Activated T-cell treated with anti-CD3 and anti-CD28 coated beads, Interleukin-2, amount 50 U/mL, for 24 hours (primary cell): ENCODE results near the gene OSGEP.
A peak's percentile ranks its signal among the peaks of the same experiment; 100 is the strongest.

Experiments
- DNase-seq: peaks from one replicate; pipeline ENCODE4 v3.0.0-alpha.2; 2020
- H3K27ac Mint-ChIP-seq: 2 replicates; pipeline ENCODE4 v1.8.0; 2020; ENCODE audit warnings: mild to moderate bottlenecking, mixed read lengths
- H3K27me3 Mint-ChIP-seq: 2 replicates; pipeline ENCODE4 v1.8.0; 2020; ENCODE audit warnings: mixed read lengths
- H3K36me3 Mint-ChIP-seq: 2 replicates; pipeline ENCODE4 v1.8.0; 2020; ENCODE audit warnings: low read depth, mixed read lengths
- H3K4me1 Mint-ChIP-seq: 2 replicates; pipeline ENCODE4 v1.8.0; 2020; ENCODE audit warnings: low read depth, mixed read lengths
- H3K4me3 Mint-ChIP-seq: 2 replicates; pipeline ENCODE4 v1.8.0; 2020; ENCODE audit warnings: mild to moderate bottlenecking, moderate library complexity, mixed read lengths
- H3K9me3 Mint-ChIP-seq: 2 replicates; pipeline ENCODE4 v1.8.0; 2020; ENCODE audit warnings: mixed read lengths

Gene OSGEP

GRCh38 chr14:20482382-20482781 is 27.8 kb upstream of the OSGEP start:
- no peak overlapping the region for H3K4me3 Mint-ChIP-seq
- H3K27ac Mint-ChIP-seq = no peak overlapping the region
- H3K36me3 Mint-ChIP-seq = peaks cover 29% of the 10 kb centered on the region
- no peak for DNase-seq
- H3K9me3 Mint-ChIP-seq = no peaks in the 10 kb centered on the region
- no peaks in the 10 kb centered on the region for H3K27me3 Mint-ChIP-seq
- H3K4me1 Mint-ChIP-seq = peaks cover 32% of the 10 kb centered on the region

DNA sequence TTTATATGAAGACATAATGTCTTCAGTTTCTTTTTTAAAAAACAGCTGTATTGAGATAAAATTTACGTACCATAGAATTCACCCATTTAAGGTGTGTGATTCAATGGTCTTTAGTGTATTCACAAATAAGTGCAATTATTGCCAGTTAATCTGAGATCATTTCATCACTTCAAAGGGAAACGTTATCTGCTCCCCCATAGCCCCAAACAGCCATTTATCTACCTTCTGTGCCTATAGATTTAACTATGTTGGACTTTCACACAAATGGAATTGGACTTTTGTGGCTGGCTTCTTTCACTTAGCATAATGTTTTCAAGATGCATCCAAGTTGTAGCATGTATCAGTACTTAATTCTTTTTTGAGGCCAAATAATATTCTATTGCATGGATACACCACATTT is 24.3 kb upstream of the OSGEP start:
- Mint-ChIP-seq H3K9me3 (no peaks in the 10 kb centered on the region), H3K4me3 (no peak overlapping the region), H3K4me1 (peaks cover 54% of the 10 kb centered on the region), H3K36me3 (peaks cover 64% of the 10 kb centered on the region), H3K27ac (no peak overlapping the region), H3K27me3 (no peaks in the 10 kb centered on the region)
- DNase-seq = no peak

DNA sequence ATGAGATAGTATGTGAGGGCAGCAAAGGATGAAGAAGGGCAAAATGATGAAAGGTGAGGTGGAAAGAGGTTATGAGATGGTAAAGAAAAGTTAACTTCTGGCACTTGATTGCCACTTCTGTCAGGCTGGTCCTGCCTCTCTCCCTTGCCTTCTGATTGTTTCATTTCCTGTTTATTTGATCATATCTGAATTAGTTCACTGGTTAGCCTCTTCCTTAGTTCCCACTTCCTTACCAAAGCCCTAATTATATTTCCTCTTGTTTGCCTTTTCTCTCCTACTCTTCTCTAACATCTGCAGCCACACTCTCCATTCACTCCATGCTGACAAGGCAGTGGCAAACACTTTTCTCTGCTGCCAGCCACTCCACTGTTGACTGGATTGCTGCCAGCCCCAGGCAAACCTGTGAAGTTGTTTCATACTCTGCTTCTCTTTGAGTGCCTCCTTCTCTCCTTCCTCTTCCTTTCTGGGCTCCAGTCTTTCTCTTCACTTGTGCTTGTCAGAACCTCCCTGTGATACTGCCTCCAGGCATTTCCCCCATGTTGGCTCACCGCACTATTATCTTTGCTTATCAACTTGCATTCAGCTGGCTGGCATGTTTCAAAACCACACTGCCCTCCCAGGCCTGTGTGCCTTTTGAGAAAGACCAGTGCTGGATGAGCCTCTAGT is 22.7 kb upstream of the OSGEP start:
- H3K4me3 Mint-ChIP-seq = peak overlapping the region; percentile 0
- peaks cover 79% of the 10 kb centered on the region for H3K36me3 Mint-ChIP-seq
- no peaks in the 10 kb centered on the region for H3K27me3 Mint-ChIP-seq
- peaks cover 62% of the 10 kb centered on the region for H3K4me1 Mint-ChIP-seq
- H3K9me3 Mint-ChIP-seq = no peaks in the 10 kb centered on the region
- H3K27ac Mint-ChIP-seq = peak overlapping the region; percentile 88
- no peak for DNase-seq

DNA sequence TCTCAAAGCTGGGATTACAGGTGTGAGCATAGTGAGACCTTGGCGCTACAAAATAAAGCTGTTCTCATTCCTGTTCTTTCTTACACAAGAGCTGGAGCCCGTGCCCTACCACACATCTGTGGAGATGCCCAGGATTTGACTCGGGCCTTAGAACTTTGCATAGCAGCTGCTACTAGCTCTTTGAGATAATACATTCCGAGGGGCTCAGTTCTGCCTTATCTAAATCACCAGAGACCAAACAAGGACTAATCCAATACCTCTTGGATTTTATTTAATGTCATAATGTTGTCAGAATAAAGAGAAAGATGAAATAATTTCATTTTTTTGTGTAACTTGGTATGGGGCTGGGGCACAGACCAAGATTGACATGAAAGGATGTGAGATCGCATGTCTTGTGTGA is 22.2 kb upstream of the OSGEP start:
- Mint-ChIP-seq H3K9me3 (no peaks in the 10 kb centered on the region), H3K27ac (peak overlapping the region; percentile 88)

GRCh38 chr14:20472536-20473169 is 18.0 kb upstream of the OSGEP start:
- Mint-ChIP-seq H3K4me1 (peaks cover 74% of the 10 kb centered on the region), H3K27ac (peak overlapping the region; percentile 87), H3K4me3 (peak overlapping the region; percentile 94), H3K27me3 (no peaks in the 10 kb centered on the region), H3K9me3 (no peaks in the 10 kb centered on the region), H3K36me3 (peaks cover 82% of the 10 kb centered on the region)
- DNase-seq = no peak

More for the DNA sequence above, 22.2 kb upstream of the OSGEP start:
- DNase-seq = no peak
- H3K36me3 Mint-ChIP-seq = peaks cover 85% of the 10 kb centered on the region
- H3K4me1 Mint-ChIP-seq = peaks cover 68% of the 10 kb centered on the region
- H3K4me3 Mint-ChIP-seq = no peak overlapping the region
- H3K27me3 Mint-ChIP-seq = no peaks in the 10 kb centered on the region

DNA sequence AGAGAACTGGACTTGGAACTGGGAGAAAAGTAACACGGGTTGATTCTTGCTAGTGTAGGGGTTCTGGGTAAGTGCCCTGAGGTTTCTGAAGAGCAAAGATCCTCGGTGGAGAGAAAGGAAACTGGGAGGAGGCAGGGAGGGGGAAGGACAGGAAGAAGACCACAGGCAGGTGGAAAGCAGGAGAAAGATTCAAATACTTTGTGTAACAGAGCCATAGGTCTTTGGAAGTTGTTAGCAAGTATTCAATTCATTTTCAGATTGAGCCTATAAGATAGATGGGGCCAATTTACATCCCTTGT is 15.9 kb upstream of the OSGEP start:
- H3K9me3 Mint-ChIP-seq = no peaks in the 10 kb centered on the region
- H3K27me3 Mint-ChIP-seq = no peaks in the 10 kb centered on the region
- peak overlapping the region; percentile 94 for H3K4me3 Mint-ChIP-seq
- peaks cover 53% of the 10 kb centered on the region for H3K4me1 Mint-ChIP-seq
- no peak for DNase-seq
- H3K27ac Mint-ChIP-seq = peak overlapping the region; percentile 97
- H3K36me3 Mint-ChIP-seq = peaks cover 61% of the 10 kb centered on the region

- peaks cover 56% of the 10 kb centered on the region for H3K36me3 Mint-ChIP-seq
- no peaks in the 10 kb centered on the region for H3K27me3 Mint-ChIP-seq
- peak; percentile 75 for DNase-seq
- peak overlapping the region; percentile 97 for H3K27ac Mint-ChIP-seq
- peak overlapping the region; percentile 94 for H3K4me3 Mint-ChIP-seq
- peaks cover 48% of the 10 kb centered on the region for H3K4me1 Mint-ChIP-seq
- H3K9me3 Mint-ChIP-seq = no peaks in the 10 kb centered on the region
Measured at GRCh38 chr14:20469890-20470602, 15.4 kb upstream of the OSGEP start.

GRCh38 chr14:20469242-20469889 is 14.8 kb upstream of the OSGEP start, which contains the start of gene PNP:
Gene PNP (plus strand): TSS chr14:20469406. CDS start chr14:20469525, 119 bp downstream.
- DNase-seq = peak; percentile 90
- Mint-ChIP-seq H3K36me3 (peaks cover 50% of the 10 kb centered on the region), H3K4me1 (peaks cover 41% of the 10 kb centered on the region), H3K4me3 (peak within 1 kb of the TSS; percentile 94), H3K9me3 (no peaks in the 10 kb centered on the region), H3K27ac (peak within 1 kb of the TSS; percentile 97), H3K27me3 (no peaks in the 10 kb centered on the region)

GRCh38 chr14:20468764-20469241 is 14.2 kb upstream of the OSGEP start:
- Mint-ChIP-seq H3K4me3 (peak overlapping the region; percentile 94), H3K36me3 (peaks cover 44% of the 10 kb centered on the region), H3K27ac (peak overlapping the region; percentile 97), H3K27me3 (no peaks in the 10 kb centered on the region), H3K4me1 (peaks cover 35% of the 10 kb centered on the region), H3K9me3 (no peaks in the 10 kb centered on the region)
- DNase-seq = no peak

DNA sequence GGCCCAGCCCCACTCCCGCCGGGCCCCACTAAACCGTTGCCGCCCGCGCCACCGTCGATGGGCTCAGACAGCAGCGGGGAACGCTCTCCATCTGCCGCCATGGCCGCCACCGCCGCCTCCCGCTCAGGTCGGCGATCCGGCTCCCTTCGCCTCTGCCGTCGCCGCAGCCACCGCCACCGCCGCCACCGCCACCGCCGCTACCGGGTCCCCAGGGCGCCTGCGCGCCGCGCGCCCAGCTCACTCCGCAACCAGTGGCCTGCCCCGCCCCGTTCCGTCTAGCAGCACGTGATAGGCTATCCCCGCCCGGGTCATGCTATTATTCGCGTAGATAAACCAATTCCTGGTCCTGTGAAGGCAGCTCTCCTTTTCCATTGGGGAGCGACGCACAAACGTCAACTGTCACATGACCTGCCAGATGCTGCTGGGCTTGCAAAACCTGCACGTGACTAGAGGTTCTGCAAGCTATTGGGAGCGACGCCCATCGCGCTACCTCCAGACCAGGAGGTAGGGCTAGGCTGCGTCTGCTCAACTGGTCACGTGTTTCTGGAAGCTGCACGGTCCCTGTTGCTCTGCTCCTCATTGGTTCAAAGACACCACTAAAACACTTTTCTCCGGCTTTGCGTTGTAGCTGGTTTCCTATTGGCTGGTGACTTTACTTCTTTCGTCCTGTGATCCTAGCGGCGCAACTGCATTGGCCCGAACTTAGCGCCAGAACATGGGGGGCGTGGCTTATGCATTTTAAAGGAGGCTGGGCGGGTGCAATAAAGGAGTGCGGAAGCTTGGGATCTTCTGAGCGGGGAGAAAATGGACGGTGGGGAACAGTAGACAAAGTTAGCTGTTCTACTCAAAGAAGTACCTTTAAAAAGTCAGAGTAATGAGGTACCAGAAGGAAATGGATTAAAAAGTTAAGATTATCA is 6.9 kb upstream of the OSGEP start, which contains the start of gene PIP4P1:
TSS of gene PIP4P1 (minus strand) at position 210 of the 917 bp plus-strand sequence. CDS start at position 101, 109 bp downstream.
- H3K9me3 Mint-ChIP-seq = no peaks in the 10 kb centered on the region
- H3K27ac Mint-ChIP-seq = peak within 1 kb of the TSS; percentile 94
- H3K27me3 Mint-ChIP-seq = no peaks in the 10 kb centered on the region
- peaks cover 31% of the 10 kb centered on the region for H3K4me1 Mint-ChIP-seq
- DNase-seq = peak; percentile 96
- H3K36me3 Mint-ChIP-seq = peaks cover 2% of the 10 kb centered on the region
- peak within 1 kb of the TSS; percentile 93 for H3K4me3 Mint-ChIP-seq

DNA sequence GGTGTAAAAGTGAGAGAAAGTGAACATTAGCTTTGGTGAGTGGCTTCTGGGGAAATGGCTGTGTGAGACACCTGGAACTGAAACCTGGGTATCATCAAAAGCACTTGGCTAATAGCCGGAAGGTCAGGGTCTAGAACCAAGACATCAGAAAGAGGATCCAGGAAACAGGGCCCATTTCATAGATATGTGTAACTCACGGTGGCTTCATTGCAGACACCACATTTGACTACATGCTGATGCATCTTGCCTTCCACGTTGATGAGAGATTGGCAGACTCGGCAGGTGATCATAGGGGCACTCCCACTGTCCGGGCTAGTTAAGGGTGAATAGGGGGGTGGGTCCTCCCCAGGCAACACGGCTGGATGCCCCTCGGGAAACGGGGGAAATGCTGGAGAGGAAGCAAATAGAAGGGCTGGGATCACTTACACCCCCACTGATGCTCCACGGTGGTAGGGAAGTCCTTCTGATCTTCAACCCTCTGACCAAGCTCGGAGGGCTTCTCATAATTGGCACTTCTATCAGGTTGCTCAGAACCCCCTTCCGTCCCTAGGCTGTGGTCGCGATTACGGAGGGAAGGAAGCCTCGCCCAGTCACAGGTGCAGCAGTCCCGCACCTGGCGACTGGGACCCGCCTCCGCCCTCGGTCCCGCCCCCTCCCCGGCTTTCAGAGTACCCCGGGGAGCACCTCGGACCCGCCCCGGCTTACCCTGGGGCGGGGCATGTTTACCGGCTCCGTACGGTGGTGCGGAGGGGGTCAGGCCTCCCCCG is 6.0 kb upstream of the OSGEP start:
- H3K27ac Mint-ChIP-seq = peak overlapping the region; percentile 94
- H3K4me3 Mint-ChIP-seq = peak overlapping the region; percentile 93
- peaks cover 2% of the 10 kb centered on the region for H3K36me3 Mint-ChIP-seq
- no peaks in the 10 kb centered on the region for H3K27me3 Mint-ChIP-seq
- peaks cover 31% of the 10 kb centered on the region for H3K4me1 Mint-ChIP-seq
- DNase-seq = peak; percentile 45
- H3K9me3 Mint-ChIP-seq = no peaks in the 10 kb centered on the region

DNA sequence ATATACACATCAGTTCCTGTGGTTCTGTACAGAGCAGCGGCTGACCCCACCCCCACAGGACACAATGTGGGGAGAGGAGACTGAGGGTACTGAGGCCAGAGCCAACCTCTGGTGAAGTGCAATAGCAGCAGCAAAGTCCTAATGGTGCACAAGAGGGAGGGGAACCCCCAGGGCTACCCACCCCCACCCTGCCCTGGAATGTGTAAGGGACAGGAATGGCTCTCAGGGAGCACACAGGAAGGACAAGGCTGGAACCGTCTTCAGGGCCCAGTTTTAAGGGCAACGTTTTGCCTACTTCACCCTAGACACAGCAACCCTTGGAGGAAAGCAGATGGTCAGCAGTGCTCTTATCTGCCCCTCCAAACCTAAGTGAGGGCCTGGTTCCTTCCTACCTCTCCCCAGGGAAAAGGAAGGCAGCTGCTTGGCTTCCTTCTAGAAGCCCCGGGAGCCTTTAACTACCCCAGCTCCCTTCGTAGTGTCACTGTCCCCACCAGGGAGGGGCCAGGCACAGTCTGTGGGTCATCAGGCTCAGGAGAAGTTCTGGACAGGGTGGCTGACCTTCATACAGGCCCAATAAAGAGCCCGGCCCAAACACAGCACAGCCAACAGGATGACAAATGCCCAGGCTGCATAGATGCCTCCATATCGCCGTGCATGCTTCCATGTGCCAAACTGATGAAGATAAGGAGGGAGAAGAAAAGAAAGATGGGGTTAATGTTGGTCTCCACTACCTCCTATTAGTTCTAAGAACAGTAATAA is 3.6 kb upstream of the OSGEP start:
- Mint-ChIP-seq H3K9me3 (no peaks in the 10 kb centered on the region), H3K36me3 (peaks cover 2% of the 10 kb centered on the region), H3K4me3 (no peak overlapping the region), H3K4me1 (peaks cover 33% of the 10 kb centered on the region), H3K27ac (peak overlapping the region; percentile 94), H3K27me3 (no peaks in the 10 kb centered on the region)
- no peak for DNase-seq
